SK-N-SH treated with all-trans-retinoic acid at 6 μM for 48 hours (cell line): ENCODE results near the gene SLC16A4.

Source experiments
- ARNTL ChIP-seq: fragments of 450-650 bp; formaldehyde crosslinking; IDR thresholded peaks from 2 replicates; pipeline ENCODE4 v1.5.0; 2020; ENCODE audit warnings: low read depth, mild to moderate bottlenecking, moderate library complexity, borderline replicate concordance
- BACH2 ChIP-seq: fragments of 250-450 bp; sonication (Bioruptor Pico); IDR thresholded peaks from 2 replicates; pipeline ENCODE4 v1.9.0; 2021; ENCODE audit warnings: mild to moderate bottlenecking, borderline replicate concordance
- CREB5 ChIP-seq: fragments of 250-450 bp; sonication (Bioruptor Pico); IDR thresholded peaks from 2 replicates; pipeline ENCODE4 v1.5.1; 2020; ENCODE audit warnings: low read depth, mild to moderate bottlenecking, moderate library complexity
- CSDC2 ChIP-seq: fragments of 250-450 bp; sonication (Bioruptor Pico); IDR thresholded peaks from 2 replicates; pipeline ENCODE4 v1.5.0; 2020; ENCODE audit warnings: mild to moderate bottlenecking, moderate library complexity
- ESRRG ChIP-seq: fragments of 250-450 bp; sonication (Bioruptor Pico); IDR thresholded peaks from 2 replicates; pipeline ENCODE4 v1.6.1; 2021; ENCODE audit warnings: mild to moderate bottlenecking
- ISL1 ChIP-seq: fragments of 250-450 bp; sonication (Bioruptor Pico); IDR thresholded peaks from 2 replicates; pipeline ENCODE4 v2.1.2; 2022; ENCODE audit warnings: mild to moderate bottlenecking, moderate library complexity
- PATZ1 ChIP-seq: fragments of 250-450 bp; sonication (Bioruptor Pico); IDR thresholded peaks from 2 replicates; pipeline ENCODE4 v1.8.0; 2020; ENCODE audit warnings: mild to moderate bottlenecking, moderate library complexity, borderline replicate concordance
- SNAI2 ChIP-seq: fragments of 250-450 bp; sonication (Bioruptor Pico); IDR thresholded peaks from 2 replicates; pipeline ENCODE4 v1.5.0; 2020; ENCODE audit warnings: mild to moderate bottlenecking, moderate library complexity
- TOX ChIP-seq: fragments of 250-450 bp; sonication (Bioruptor Pico); IDR thresholded peaks from 2 replicates; pipeline ENCODE4 v1.8.0; 2021; ENCODE audit warnings: mild to moderate bottlenecking, moderate library complexity, borderline replicate concordance
- TSHZ2 ChIP-seq: fragments of 250-450 bp; sonication (Bioruptor Pico); IDR thresholded peaks from 2 replicates; pipeline ENCODE4 v1.5.0; 2020; ENCODE audit warnings: mild to moderate bottlenecking, moderate library complexity
- ZFP30 ChIP-seq: fragments of 450-650 bp; formaldehyde crosslinking; IDR thresholded peaks from 2 replicates; pipeline ENCODE4 v1.5.0; 2022; ENCODE audit warnings: mild to moderate bottlenecking, moderate library complexity
- ZNF565 ChIP-seq: fragments of 450-650 bp; formaldehyde crosslinking; conservative IDR thresholded peaks from 2 replicates; pipeline ENCODE4 v1.5.0; 2020; ENCODE audit warnings: low read depth, mild to moderate bottlenecking, moderate library complexity
- ZNF70 ChIP-seq: fragments of 450-650 bp; formaldehyde crosslinking; IDR thresholded peaks from 2 replicates; pipeline ENCODE4 v1.5.0; 2020; ENCODE audit warnings: mild to moderate bottlenecking, moderate library complexity
- ZNF8 ChIP-seq: fragments of 450-650 bp; formaldehyde crosslinking; IDR thresholded peaks from 2 replicates; pipeline ENCODE4 v1.5.0; 2020; ENCODE audit warnings: mild to moderate bottlenecking, moderate library complexity

- TF ChIP-seq ZNF565 (CRISPR knock-in tag) = no peak
- no peak for TF ChIP-seq ISL1 (CRISPR knock-in tag)
- no peak for TF ChIP-seq ZNF8
- no peak for TF ChIP-seq ESRRG (CRISPR knock-in tag)
- no peak for TF ChIP-seq ARNTL
- TF ChIP-seq SNAI2 = no peak
- TF ChIP-seq TOX (CRISPR knock-in tag) = no peak
- no peak for TF ChIP-seq BACH2 (CRISPR knock-in tag)
- no peak for TF ChIP-seq TSHZ2 (CRISPR knock-in tag)
- no peak for TF ChIP-seq CREB5 (CRISPR knock-in tag)
- no peak for TF ChIP-seq PATZ1
- no peak for TF ChIP-seq CSDC2 (CRISPR knock-in tag)
- no peak; the same call in 1 of the 2 replicates for TF ChIP-seq ZNF70 (CRISPR knock-in tag)
- TF ChIP-seq ZFP30 = no peak
Measured at GRCh38 chr1:110338886-110339406, 51.9 kb downstream of the SLC16A4 start, which contains the start of gene RBM15.
